ENCODE data around the gene BEX4.

GRCh38 chrX:103197721-103198306, 17.1 kb upstream of the BEX4 start:
- TF ChIP-seq CTCF (conservative IDR thresholded peaks at IDR 0.05; ENCODE audit: low read length) (no peak), EZH2phosphoT487 (IDR thresholded peaks at IDR 0.05; ENCODE audit: borderline replicate concordance) (no peak)
